Raji (cell line): ENCODE data around the gene C3orf20.

Experiments
- POLR2A ChIP-seq: IDR thresholded peaks from 2 replicates; pipeline ENCODE4 v1.6.1; 2011; ENCODE audit warnings: low read depth, low read length, control low read depth; ENCODE audit not compliant: insufficient read depth

Gene C3orf20

GRCh38 chr3:14674841-14675240, at the start of gene C3orf20:
Gene C3orf20, plus strand, starts transcription at chr3:14675141. Its CDS starts 7,573 bp downstream, at chr3:14682714.
- no peak for TF ChIP-seq POLR2A

- no peak for TF ChIP-seq POLR2A
These were observed 49.5 kb upstream of the C3orf20 start for GRCh38 chr3:14625443-14625842.

- no peak for TF ChIP-seq POLR2A
These were observed 47.1 kb upstream of the C3orf20 start for GRCh38 chr3:14627815-14628214.

- no peak for TF ChIP-seq POLR2A
These were observed 46.5 kb upstream of the C3orf20 start for GRCh38 chr3:14628406-14628805.

GRCh38 chr3:14630404-14631100, 44.4 kb upstream of the C3orf20 start:
- TF ChIP-seq POLR2A = no peak

GRCh38 chr3:14631101-14631497, 43.8 kb upstream of the C3orf20 start:
- no peak for TF ChIP-seq POLR2A

GRCh38 chr3:14631687-14632441, 43.1 kb upstream of the C3orf20 start:
- no peak for TF ChIP-seq POLR2A

- no peak for TF ChIP-seq POLR2A
These were observed 42.5 kb upstream of the C3orf20 start for GRCh38 chr3:14632442-14632930.

- TF ChIP-seq POLR2A = no peak
These were observed 41.5 kb upstream of the C3orf20 start for GRCh38 chr3:14633417-14633816.

GRCh38 chr3:14633819-14634424, 41.0 kb upstream of the C3orf20 start:
- TF ChIP-seq POLR2A = no peak

- no peak for TF ChIP-seq POLR2A
These were observed 40.1 kb upstream of the C3orf20 start for GRCh38 chr3:14634763-14635400.

- no peak for TF ChIP-seq POLR2A
These were observed 38.3 kb upstream of the C3orf20 start for GRCh38 chr3:14636496-14637087.

GRCh38 chr3:14640157-14640562, 34.8 kb upstream of the C3orf20 start:
- TF ChIP-seq POLR2A = no peak

GRCh38 chr3:14640734-14641133, 34.2 kb upstream of the C3orf20 start:
- no peak for TF ChIP-seq POLR2A

- no peak for TF ChIP-seq POLR2A
These were observed 33.6 kb upstream of the C3orf20 start for GRCh38 chr3:14641346-14641745.

- no peak for TF ChIP-seq POLR2A
These were observed 29.5 kb upstream of the C3orf20 start for GRCh38 chr3:14645453-14645852.

- no peak for TF ChIP-seq POLR2A
These were observed 28.8 kb upstream of the C3orf20 start for GRCh38 chr3:14646131-14646573.
